ENCODE data around the gene ASS1. TPM values are rescaled to one million over a fixed set of nuclear protein-coding genes. Genes with fewer than 3 reads are reported as not detected.
A peak's percentile ranks its signal among the peaks of the same experiment; 100 is the strongest.

The ASS1 gene
- total RNA-seq, 6 donors from 2014 or later, result 31.4 to 104 (median 66.3) TPM

DNA sequence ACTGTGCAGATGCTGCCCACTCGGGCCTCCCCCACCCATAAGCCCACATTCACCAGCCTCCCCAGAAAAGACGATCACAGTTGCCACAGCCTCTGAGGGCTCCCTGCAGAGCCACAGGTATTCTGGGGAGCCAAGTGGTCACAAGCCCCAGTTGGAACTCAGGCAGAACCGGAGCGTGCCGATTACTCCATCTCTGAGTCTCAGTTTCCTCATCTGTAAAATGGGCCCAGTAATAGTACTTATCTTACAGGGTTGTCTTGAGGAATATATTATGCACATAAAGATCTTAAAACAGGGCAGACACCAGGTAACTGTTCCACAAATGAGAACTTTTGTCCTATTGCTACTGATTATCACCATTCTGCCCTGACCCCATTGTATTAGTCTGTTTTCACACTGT is 77.0 kb downstream of the ASS1 start:
- H3K9me3 ChIP-seq, result no peaks in the 10 kb centered on the region
- no peaks in the 10 kb centered on the region for H3K4me1 ChIP-seq
- H3K36me3 ChIP-seq, result no peaks in the 10 kb centered on the region
- no peak overlapping the region for H3K27ac ChIP-seq
- ATAC-seq (ENCODE audit: low FRiP score in 2 of 2), result no peak
- 85 to 100% methylated on average over 2 to 5 of the region's 5 CpGs for WGBS, 2 donors
- DNase-seq, result no peak
- TF ChIP-seq CTCF (IDR thresholded peaks at IDR 0.05), result no peak
- TF ChIP-seq EP300 (IDR thresholded peaks at IDR 0.05), result no peak
- TF ChIP-seq POLR2A (IDR thresholded peaks at IDR 0.05), result no peak
- TF ChIP-seq POLR2AphosphoS5 (IDR thresholded peaks at IDR 0.05), result no peak
- H3K27me3 ChIP-seq, result no peaks in the 10 kb centered on the region
- no peak overlapping the region for H3K4me3 ChIP-seq

- ATAC-seq (ENCODE audit: low FRiP score in 2 of 2), result no peak
- Histone ChIP-seq H3K9me3 (no peaks in the 10 kb centered on the region), H3K27me3 (no peaks in the 10 kb centered on the region), H3K36me3 (no peaks in the 10 kb centered on the region), H3K4me3 (no peak overlapping the region), H3K4me1 (no peaks in the 10 kb centered on the region), H3K27ac (no peak overlapping the region)
- DNase-seq, result no peak
- TF ChIP-seq EP300 (IDR thresholded peaks at IDR 0.05) (no peak), CTCF (IDR thresholded peaks at IDR 0.05) (no peak)
- 59 to 70% methylated on average over 7 of the region's 7 CpGs for WGBS, 2 donors
Measured at GRCh38 chr9:130522233-130522808, 77.6 kb downstream of the ASS1 start.

- no peak for DNase-seq
- TF ChIP-seq POLR2AphosphoS5 (IDR thresholded peaks at IDR 0.05), result no peak
- H3K4me1 ChIP-seq, result no peaks in the 10 kb centered on the region
- no peak overlapping the region for H3K27ac ChIP-seq
- 50 to 57% methylated on average over 8 to 12 of the region's 12 CpGs for WGBS, 2 donors
- H3K4me3 ChIP-seq, result no peak overlapping the region
- H3K9me3 ChIP-seq, result no peaks in the 10 kb centered on the region
- no peaks in the 10 kb centered on the region for H3K27me3 ChIP-seq
- no peaks in the 10 kb centered on the region for H3K36me3 ChIP-seq
- ATAC-seq (ENCODE audit: low FRiP score in 2 of 2), result no peak
Measured at GRCh38 chr9:130523921-130524320, 79.2 kb downstream of the ASS1 start.

- 75 to 79% methylated on average over 14 to 18 of the region's 18 CpGs for WGBS, 2 donors
- H3K4me3 ChIP-seq, result no peak overlapping the region
- no peaks in the 10 kb centered on the region for H3K36me3 ChIP-seq
- ATAC-seq (ENCODE audit: low FRiP score in 2 of 2) (no peak), DNase-seq (peak in 1 of 2 donors; percentile 52)
- no peaks in the 10 kb centered on the region for H3K4me1 ChIP-seq
- H3K27ac ChIP-seq, result no peak overlapping the region
- no peaks in the 10 kb centered on the region for H3K9me3 ChIP-seq
- no peak for TF ChIP-seq CTCF (IDR thresholded peaks at IDR 0.05)
- TF ChIP-seq EP300 (IDR thresholded peaks at IDR 0.05), result no peak
- TF ChIP-seq POLR2AphosphoS5 (IDR thresholded peaks at IDR 0.05), result no peak
- TF ChIP-seq POLR2A (IDR thresholded peaks at IDR 0.05), result no peak
- H3K27me3 ChIP-seq, result no peaks in the 10 kb centered on the region
Measured at GRCh38 chr9:130526193-130526853, 81.6 kb downstream of the ASS1 start.

DNA sequence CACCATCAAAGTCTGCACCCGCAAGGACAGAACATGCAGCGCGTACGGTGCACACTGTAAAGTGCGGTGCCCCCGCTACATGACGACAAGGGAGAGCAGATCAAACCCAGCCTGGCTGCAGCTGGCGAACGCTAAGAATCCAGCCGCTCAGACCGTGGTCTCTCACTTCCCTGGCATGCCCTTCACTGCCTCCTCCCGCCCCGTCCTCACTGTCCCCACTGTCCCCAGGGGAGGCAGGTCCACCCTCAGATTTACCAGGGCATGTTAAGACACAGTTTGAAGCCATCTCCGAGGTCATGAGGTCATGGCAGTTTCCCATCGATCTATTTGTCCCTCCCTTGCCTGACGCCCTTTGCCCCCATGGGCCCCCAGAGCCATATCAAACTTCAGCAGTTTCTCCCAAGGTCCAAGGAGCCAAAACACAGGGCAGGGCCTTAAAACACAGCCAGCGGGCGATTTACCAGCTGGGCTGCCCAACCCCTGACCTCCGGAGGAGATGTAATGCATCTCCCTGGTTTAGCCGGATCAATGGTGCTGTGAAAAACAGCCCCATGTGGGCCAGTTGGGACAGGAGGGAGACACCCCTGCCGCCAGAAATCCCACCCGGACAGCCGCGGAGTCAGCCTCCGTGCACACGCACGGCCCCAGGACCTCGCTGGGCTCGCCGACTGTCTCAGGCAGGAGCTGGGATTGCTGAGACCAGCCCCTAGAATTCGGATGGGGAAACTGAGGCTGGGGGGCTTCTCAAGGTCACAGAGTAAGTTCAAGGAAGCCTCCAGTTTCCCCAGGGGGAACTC is 82.3 kb downstream of the ASS1 start:
- Histone ChIP-seq H3K27ac (no peak overlapping the region), H3K4me3 (no peak overlapping the region), H3K4me1 (no peaks in the 10 kb centered on the region), H3K36me3 (no peaks in the 10 kb centered on the region), H3K27me3 (no peaks in the 10 kb centered on the region), H3K9me3 (no peaks in the 10 kb centered on the region)
- TF ChIP-seq EP300 (IDR thresholded peaks at IDR 0.05), result no peak
- TF ChIP-seq CTCF (IDR thresholded peaks at IDR 0.05), result no peak
- TF ChIP-seq POLR2AphosphoS5 (IDR thresholded peaks at IDR 0.05), result no peak
- TF ChIP-seq POLR2A (IDR thresholded peaks at IDR 0.05), result no peak
- 71 to 74% methylated on average over 19 to 31 of the region's 31 CpGs for WGBS, 2 donors
- ATAC-seq (ENCODE audit: low FRiP score in 2 of 2) (no peak), DNase-seq (peak in 1 of 2 donors; percentile 51)
